ENCODE data around the gene EWSR1.

The EWSR1 gene

DNA sequence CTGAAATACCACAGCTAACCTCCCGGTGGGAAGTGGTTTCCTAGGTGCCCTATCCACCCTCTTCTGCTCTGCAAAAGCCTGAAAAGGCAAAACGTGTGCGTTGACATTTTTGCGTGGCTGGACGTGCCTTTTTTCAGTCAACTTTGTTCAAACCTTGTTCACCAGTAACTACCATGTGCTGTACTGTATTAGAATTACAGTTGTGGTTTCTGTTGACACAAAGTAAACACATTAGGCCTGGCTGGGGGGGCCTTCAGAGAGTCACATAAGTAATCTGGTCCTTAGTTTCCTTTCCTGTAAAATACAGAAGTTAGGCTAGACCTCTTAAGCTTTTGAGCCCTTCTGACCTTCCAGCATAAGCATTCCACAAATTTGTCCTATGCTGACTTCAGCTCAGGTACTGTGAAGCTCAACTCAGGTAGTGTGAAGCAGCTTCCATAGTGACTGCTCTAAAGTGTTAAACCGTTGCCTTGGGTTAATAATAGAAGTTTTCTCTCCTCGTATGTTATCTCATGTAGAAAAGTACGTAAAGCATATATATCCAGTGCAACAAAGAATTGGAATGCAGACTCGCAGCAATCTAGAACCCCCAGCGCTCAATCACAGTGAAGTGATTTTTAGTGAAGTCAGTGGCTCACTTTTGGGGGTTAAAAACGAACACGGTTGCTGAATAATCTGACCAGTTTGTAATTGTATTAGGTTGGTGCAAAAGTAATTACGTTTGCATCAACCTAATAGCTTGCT is 1.8 kb downstream of the EWSR1 start:
- no peak for DNase-seq

DNA sequence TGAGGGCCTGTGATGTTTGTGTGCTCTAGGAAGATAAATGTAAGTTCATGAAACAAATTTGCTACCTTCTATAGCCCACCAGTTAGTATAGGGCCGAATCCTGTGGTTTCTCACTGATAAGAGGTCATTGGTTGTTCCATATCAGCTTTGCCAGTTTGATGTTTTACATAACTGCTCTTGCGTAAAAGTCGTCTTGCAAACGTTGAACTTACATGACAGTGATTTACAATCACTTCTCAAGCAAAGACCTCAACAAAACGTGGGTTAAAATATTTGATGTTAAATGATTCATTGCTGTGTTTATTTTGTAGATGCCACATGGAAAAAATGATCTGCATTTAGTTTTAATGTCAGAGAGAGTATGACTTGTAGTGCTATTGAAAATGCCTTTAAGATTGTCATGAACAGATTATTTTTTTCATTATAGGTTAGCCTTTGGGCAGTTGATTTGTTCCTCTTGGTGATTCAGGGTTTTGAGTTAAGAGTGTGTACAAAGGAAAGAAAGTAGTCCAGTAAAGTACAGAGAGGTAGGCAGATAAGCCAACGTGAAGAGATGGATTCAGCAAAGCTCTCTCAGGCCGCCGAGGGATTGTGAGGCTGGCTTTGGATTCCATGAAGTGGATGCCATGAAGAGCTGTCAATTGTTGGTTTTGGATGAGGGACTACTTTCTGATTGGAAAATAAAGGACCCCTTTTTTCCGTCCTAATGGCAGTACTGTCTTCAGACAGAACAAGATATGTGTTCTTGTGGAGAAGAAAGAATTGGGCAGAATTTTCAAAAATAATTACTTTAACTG is 2.6 kb downstream of the EWSR1 start:
- DNase-seq = no peak

DNA sequence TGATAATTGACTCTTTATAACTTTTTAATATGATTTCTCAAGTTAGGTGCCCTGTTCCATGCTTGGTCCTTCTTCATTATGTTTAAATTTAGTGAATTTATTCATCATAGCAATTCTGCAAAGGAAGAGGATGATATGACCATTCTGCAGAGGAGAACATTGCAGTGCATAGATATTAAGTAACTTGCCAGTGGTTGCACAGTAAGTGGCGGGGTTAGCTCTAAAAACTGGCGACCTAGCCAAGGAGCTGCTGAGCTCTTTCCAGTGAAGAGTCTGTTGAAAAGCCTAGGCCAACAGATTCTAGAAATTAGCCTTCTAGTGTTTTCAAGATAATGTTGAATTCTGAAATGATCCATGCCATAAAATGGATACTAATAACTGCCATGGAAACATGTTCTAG is 4.6 kb downstream of the EWSR1 start:
- no peak for DNase-seq

DNA sequence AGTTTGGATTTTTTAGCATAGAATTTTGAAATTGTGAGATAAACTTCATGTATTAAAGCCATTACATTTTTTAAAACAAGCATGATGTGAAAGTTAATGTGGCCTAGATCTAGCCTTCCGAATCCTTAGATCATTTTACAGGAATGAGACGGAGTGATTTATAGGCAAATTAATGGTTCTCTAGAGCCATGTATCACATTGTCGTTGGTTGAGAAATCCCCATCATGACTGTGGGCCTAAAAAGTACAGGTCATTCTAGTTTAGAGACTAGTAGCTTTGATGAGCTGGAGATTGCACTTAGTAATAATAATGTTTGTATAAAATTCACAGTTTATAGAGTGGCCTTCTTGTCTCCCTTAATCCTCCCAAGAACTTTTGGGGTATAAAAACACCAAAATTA is 7.1 kb downstream of the EWSR1 start:
- no peak for DNase-seq

DNA sequence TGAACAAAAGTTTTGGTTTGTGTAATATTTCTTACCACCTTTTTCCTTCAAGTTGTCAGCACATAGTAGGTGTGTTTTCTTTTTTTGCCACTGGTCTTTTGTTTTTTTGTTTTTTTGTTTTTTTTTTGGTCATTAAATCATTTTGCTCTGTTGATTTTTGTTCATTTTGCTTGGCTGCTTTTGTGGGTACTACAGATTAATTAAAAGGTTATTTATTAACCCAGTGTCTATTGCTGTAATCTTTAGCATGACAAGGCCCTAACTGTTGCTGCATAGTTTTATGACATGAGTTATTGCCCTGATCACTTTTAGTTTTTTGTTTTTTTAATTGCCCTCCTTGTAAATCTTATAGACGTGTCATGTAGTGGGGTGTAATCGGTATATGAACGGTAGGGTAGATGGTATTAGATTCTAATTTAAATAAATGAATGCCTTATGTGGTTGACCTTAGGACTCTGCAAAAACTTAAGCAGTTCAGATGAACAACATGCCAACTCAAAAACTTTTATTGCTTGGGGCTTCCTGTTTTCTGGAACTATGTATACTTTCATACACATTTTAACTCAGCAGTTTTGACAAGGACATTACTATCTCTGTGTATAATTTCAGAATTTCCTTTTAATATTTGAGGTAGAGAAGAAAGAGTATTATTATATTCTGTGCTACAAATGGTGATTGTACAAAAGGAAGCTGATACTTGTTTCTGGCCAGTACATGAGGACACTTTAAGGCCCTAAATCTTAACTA is 7.9 kb downstream of the EWSR1 start:
- DNase-seq = no peak

DNA sequence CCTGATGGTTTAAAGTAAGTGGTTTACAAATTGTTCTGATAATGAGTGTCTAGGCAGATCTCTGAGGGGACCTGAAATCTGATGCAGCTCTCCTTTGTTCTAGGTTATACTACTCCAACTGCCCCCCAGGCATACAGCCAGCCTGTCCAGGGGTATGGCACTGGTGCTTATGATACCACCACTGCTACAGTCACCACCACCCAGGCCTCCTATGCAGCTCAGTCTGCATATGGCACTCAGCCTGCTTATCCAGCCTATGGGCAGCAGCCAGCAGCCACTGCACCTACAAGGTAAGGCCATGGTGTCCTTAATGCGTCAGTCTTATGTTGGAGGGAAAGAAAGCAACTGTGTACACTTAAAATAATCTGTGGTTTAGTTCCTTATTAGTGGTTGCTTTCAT is 9.9 kb downstream of the EWSR1 start:
- DNase-seq = no peak

DNA sequence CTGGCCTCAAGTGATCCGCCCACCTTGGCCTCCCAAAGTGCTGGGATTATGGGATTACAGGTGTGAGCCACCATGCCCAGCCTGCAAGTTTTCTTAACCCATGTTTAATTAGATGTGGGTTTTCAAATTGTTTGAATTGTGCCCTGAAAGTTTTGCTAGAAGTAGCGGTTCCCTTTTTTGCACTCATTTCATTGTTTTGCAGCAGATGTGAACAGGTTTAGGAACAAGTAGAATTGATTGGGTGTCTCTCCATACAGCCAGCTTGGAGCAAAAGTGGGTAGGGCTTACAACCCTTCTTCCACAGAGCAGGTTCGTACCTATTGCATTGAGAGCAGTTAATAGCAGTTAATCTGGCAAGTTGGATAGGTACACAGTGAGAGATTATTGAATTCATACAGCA is 16.1 kb downstream of the EWSR1 start:
- no peak for DNase-seq

DNA sequence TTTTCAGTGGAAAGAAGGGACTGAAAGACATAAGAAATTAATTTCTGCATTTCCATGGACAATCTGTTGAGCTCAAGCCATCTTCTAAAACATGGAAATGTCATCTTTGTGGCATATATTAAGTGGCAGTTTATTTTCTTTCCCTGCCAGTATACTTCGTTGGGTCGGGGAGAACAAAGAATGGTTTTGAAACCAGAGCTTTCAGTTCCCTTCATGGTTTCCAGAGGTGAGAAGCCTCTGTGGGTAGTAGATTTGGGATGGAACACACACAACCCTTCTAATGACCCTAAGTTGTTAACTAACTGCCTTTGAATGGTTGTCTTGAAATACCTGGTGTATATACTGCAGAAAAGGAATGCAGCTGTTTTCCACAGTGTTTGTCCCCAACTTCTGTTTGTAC is 20.8 kb downstream of the EWSR1 start:
- no peak for DNase-seq

DNA sequence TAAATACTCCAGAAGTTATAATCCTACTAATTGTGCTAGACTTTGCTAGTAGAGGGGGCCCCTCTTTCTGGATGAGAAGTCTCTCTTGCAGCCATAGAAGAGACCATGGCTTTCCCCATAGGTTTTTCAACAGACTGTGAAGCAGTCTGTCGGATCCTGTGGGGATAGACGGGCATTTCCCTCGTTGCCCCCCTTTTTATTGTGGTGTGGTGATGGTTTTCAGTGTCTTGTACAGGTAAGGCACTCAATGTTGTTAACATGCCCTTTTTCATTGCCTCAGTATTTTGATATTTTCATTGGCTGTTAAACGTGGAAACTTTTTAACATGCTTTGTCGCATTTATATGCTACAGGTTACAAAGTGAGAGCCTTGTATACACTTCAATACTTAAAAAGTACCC is 22.0 kb downstream of the EWSR1 start:
- DNase-seq = no peak

DNA sequence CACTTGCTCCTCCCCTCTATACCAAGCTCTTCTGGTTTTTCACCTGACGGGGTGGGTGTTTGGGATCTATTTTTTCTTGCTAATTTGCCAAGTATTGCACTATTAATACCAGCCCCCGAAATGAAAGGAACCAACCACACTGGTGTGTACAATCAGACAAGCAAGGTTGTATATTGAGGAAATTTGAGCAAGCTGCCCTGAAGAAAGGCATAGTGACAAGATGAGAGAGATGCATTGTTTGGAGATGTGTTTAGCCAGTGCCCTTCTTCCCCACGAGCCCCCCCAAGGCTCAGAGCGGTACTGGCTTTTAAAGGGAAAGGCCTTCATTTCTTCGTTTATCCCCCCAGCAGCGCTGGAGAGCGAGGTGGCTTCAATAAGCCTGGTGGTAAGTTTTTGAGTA is 23.1 kb downstream of the EWSR1 start:
- no peak for DNase-seq

DNA sequence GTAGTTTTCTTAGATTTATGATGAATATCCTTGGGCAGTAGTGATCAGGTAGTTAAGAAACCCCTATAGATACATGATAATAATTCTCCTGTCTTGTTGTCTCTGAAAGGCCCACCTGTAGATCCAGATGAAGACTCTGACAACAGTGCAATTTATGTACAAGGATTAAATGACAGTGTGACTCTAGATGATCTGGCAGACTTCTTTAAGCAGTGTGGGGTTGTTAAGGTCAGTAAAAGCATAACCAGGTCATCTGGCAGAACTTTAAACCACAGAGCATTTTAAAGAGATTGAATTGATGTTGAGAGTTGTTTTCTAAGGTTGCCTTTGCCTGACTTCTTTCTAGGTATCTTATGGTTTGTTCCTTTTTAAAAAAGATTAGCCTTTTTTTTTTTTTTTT is 24.3 kb downstream of the EWSR1 start:
- no peak for DNase-seq

DNA sequence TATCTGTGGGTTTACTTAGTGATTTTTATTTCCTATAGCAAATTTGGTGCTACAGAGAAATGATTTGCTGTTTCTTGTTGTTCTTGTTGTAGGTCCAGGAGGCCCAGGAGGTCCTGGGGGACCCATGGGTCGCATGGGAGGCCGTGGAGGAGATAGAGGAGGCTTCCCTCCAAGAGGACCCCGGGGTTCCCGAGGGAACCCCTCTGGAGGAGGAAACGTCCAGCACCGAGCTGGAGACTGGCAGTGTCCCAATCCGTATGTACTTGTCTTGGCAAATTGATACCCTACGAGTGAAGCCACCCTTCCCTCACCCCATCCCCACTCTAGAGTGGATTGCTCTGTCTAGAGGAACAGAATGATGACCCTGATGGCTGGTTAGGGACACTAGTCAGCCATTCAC is 30.6 kb downstream of the EWSR1 start:
- DNase-seq = no peak

DNA sequence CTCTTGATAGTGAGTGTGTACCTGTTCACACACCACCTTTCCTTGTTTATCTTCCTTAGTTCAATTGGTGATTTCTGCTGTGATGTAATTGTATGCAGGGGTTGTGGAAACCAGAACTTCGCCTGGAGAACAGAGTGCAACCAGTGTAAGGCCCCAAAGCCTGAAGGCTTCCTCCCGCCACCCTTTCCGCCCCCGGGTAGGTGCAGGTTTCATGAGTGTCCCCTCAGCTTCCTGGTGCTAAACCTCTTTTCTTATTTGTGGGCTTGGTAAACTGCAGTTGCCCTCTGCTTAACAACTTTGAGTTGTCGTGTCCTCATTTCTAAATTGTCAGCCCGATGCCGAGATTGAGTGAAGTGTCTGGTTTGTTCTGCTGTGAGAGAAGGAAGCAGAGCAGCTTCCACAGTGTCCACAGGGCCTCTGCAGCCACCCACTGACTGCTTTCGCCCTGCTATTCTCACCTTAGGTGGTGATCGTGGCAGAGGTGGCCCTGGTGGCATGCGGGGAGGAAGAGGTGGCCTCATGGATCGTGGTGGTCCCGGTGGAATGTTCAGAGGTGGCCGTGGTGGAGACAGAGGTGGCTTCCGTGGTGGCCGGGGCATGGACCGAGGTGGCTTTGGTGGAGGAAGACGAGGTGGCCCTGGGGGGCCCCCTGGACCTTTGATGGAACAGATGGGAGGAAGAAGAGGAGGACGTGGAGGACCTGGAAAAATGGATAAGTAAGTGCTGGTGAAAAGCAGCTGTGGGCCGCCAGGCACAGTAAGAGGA is 31.2 kb downstream of the EWSR1 start:
- DNase-seq = no peak

DNA sequence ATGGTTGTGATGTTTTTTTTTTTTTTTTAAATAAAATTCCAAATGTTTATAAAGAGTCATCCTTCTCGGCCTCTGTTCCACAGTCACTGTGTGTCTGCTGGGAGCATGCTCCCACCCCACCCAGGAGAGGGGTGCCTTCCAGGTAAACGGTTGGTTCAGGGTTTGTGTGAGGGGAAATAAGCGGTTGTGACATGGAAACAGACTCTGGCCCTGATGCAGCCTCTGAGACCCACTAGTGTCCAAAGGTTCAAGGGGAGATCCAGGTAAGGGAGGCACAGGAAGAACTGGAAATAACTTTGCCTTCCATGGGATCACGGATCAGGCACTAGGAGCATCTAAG is 32.4 kb downstream of the EWSR1 start:
- no peak for DNase-seq

DNA sequence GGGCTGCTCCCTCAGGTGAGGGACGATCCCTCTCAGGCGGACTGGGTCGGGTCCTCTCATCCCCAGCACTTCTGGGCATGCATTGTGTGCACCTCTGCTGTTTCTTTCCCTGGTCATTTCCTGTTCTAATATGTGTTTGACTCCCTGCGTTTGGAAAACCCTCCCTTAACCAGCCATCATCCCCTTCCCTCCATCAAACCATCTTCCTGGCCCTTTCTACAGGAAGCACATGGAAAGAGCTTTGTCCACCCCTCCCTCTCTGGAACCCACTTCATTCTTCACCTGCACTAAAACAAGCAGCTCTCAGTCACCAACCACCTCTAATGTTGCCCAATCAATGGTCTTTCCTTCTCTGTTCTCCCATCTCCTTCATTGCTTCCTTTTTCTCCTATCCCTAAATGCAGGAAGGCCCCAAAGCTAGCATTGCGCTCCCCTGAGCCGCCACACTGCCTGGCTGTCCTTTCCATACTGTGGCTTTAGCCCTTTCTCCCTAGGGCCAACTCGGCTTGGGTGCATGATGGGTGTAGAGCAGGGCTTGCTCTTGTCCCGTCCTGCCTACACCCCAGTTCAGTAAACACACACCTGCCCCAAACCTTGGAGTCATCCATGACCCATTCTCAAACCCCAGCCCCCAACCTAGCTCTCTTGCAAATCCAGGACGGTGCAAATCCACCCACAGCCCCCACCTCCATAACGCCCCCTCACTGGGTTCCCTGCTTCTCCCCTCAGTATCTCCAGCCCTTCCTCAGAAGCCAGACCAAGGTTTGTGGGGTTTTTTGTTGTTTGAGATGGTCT is 32.9 kb downstream of the EWSR1 start:
- no peak for DNase-seq

DNA sequence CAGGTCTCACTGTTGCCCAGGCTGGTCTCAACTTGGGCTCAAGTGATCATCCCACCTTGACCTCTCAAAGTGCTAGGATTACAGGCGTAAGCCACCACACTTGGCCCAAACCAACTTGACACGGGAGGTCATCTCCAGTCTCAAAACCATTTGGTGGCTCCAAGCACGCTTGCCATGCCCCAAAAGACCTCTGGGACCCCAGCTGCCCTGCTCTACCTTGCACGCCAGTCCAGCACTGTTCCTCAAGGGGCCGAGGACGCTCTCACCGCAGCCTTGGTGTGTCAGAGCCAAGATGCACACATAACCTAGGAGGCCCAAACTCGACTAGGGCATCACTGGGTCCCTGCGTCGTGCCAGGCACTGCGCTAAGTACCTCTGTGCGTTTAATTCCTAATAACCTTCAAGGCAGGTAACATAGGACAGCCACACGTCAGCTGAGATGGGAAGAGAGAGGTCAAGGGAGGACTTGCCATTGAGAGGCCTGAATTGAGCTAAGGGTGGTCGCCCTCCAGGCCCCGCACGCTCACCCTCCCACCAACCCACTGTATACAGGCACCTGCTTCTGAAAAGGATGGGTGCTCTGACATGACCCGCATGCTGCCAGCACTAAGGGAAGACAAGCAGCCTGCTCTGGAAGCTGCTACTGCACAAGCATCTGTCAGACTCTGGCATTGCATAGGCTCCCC is 33.8 kb downstream of the EWSR1 start:
- no peak for DNase-seq

DNA sequence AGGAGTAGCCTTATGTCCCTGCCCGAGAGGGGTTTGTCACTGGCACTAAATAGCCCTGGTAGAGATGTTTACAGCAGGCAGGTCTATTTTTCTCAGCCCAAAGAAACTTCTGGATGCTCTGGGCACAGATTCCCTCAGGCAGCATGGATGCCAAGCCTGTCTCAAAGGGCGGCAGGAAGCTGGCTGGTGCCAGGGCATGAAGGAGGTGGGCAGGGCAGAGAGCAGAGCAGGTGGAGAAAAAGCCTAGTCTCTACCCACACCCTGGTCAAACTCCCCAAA is 34.3 kb downstream of the EWSR1 start:
- DNase-seq = no peak

DNA sequence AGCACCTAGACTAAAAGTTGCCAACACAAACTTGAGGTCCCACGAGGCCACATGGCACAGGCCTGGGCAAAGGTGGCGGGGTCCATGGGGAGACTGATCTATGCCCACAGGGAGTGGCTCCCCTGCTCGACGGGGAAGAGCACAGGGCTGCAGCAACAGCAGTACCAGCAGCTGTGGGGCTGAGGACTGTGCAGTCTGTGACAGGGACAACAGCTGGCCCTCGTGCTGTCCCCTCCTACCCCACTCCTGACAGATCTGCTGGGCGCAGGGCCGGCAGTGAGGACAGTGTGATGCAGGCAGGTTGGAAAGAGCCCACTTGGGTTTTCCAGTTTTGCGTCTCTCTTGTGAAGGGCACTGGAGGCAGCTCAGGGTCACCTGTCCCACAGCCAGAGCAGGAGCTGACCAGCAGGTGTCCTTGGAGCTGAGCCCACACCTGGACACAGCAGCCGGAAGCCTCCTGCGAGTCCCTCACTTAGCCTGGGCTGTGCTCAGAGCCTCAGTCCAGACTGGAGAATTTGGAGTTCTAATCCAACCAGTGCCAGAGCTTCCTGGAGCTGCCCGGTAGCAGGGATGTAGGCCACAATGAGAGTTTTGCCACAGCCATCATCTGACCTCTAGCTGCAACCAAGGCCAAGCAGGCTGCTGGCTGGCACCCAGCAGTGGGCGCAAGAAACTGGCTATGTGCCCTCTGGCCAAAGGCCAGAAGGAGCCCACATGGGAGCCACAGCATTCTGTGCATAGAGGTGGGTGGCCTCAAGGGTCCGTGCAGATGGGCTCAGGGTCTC is 34.8 kb downstream of the EWSR1 start:
- DNase-seq = no peak

DNA sequence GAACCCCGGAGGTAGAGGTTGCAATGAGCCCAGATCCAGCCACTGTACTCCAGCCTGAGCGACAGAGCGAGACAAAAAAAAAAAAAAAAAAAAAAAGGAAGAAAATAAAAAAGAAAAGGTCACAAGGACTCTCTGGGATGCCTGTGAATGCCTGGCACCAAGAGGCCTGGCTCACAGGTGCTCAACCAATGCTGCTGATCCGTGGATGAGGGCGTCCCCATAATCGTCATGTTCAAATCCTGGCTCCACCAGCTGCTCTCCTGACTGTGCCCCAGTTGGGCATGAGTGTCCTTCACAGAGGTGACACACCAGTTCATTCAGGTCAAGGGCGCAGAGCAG is 37.7 kb downstream of the EWSR1 start:
- DNase-seq = no peak

DNA sequence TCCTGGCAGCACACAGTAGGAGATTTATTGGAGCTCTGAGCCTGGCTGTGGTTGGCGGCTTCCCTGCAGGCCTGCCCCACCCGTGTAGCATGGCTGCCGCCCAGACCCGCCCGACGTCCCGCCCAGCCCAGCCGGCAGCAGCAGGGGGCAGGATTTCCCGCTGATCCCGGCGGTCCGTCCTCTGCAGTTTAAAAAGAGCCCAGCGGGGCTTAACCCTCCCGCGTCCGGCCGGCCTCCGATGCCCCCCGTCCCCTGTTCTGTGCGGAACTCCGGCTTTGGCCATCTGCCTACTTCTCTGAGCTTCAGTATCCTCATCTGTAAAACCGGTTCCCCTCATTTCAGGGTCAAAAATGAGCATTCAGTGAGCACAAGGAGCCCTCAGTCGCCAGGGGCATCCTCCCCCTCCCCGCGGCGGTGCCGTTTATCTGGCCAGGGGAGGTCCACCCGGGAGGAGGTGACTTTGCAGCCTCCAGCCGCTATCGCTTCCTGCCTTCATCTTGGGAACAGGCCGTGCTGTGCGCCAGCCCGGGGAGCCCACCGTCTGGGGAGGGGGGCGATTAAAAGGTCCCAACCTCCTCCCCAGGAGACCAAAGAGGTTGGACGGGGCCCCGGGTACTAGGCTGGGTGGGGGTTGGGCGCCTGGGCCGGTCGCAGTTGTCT is 38.2 kb downstream of the EWSR1 start, which contains the start of gene GAS2L1:
TSS of gene GAS2L1 (plus strand) at position 476 of the 660 bp plus-strand sequence. CDS start 1,456 bp downstream, outside the sequence.
- no peak for DNase-seq

Data from cortex of kidney (tissue), 1 donor.